Activated naive CD8-positive, alpha-beta T cell treated with anti-CD3 and anti-CD28 coated beads, Interleukin-2, amount 50 U/mL, for 16 hours (primary cell): ENCODE data around the gene GFPT2.

ENCODE experiments used
- DNase-seq: peaks from one replicate; pipeline ENCODE4 v3.0.0-alpha.2; 2020; ENCODE audit warnings: low read depth, low spot score

GFPT2 gene

DNA sequence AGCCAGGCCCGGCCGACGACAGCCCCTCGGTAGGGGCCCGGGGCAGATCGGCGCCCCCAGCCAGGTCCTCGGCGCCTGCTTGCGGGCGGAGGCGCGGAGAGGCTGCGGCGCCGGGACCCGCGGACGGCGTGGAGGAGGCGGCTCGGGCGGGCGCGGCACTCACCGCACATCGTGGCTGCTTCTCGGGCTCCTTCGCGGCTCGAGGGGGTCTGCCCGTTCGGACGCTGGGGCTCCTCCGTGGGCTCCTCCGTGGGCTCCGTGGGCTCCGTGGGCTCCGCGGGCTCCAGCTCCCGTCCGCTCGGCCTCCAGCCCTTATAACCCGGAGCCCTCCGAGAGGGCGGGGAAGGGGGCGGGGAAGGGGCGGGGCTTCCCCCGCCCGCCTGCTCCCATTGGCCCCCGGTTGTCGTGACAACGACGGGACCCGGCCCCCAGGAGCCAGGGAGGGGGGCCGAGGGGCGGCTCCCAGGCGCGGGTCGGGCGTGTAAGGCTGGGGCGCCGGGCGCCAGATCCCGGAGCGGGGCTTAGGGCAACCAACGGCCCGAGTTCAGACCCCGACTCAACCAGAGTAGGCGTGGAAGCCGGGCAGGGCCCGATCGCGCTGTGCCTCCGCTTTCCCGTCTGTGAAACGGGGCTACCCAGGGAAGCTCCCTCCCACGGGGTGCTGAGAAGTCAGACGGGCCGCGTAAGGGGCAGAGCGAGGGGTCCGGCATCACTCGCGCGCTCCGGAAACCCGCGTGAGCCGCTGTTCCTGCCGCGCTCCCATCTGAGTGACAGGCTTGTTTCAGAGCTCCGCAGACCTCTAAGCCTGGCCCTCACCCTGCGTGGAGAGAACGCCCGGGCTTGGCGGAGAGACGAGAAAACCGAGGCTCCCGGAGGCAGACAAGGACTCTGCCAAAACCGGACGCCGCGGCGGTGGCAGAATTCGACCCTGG, at the start of gene GFPT2:
Gene GFPT2 (minus strand): TSS at position 289 of the 932 bp plus-strand sequence. CDS start 119 bp downstream, at position 170.
- peak; percentile 51 for DNase-seq

DNA sequence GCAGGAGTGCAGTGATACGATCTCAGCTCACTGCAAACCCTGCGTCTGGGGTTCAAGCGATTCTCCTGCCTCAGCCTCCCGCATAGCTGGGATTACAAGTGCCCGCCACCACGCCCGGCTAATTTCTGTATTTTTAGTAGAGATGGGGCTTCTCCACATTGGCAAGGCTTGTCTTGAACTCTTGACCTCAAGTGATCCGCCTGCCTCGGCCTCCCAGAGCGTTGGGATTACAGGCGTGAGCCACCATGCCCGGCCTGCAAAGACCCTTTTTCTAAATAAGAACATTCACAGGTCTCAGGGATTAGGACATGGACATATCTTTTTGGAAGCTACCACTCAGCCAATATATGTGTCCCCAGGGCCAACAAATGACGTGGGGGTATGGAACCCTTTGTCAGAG, 49.6 kb upstream of the GFPT2 start:
- no peak for DNase-seq

DNA sequence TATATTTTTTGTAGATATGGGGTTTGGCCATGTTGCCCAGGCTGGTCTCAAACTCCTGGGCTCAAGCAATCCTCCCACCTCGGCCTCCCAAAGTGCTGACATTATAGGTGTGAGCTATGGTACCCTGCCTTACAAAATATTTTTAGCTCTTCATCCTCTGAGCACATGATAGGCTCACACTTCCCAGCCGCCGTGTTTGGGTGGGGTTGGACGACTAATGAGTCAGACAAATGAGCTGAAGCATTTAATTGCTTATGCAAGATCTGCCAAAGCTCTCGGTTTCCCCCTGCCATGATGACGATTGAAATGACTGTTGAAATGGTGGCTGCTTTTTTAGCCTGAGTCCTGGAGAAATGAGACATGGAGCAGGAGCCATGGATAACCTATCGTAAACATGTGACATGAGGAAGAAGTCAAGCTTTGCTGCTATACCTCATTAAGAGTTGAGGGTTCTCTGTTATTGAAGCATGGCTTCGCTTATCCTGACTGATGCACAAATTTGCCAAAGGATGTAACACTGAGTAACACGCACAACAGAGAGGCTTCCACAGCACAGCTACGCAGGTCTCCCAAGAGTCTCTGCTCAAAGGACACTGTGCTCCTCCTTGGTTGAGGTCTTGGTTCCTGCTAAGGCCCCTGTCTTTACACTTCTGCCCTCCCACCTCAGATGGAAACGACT, 48.2 kb upstream of the GFPT2 start:
- DNase-seq: no peak

DNA sequence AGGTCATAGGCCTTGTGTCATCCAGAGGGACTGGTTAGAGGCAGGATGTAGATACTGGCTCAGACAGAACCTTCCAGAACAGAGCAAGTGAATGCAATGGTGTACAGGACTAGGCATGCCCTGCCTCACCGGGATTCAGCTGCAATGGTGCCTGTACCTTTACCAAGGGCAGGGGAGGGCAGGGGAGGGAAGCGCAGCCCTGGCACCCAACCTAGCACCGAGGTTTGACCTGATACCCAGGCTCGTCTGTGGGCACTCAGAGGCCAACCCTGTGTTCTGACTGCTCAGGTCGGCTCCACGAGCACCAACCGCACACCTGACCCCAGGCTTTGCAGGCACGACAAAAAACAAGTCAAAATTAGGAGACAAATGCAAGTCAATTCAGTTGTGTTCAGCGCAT, 47.3 kb upstream of the GFPT2 start:
- DNase-seq: no peak

DNA sequence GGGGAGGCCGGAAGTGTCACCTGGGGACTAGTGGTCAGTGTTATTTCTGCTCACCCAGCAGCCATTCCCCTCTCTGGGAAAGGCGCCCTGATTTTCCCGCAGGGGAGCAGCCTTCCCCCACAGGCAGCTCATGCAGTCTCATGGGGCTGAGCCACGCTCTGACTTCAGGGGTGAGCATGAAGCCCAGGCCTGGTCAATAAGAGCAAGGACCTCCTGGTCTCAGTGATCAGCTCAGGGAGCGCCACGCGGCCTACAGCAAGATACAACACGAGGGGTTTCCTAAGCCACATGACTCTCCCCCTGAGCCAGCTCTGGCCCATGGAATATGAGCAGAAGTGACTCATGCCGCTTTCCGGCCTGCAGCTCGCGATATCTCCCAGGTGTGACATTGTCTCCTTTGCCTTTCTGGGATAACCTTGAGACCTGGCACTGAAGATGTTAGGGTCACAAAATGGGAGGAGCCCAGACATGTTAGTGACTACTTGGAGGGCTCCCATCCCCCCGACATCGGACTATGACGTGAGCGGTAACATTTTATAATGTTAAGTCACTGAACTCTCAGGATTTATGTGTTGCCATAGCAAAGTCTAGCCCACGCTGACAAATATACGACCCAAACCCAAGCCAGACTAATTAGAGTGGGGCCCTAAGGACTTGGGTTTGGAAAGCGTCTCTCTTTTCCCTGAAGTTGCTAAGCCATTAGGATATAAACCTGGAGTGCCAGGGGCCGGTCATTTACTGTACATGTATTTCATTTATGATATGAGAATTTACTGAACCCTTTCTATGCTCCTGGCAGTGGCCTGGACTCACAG, 46.5 kb upstream of the GFPT2 start:
- DNase-seq: no peak

DNA sequence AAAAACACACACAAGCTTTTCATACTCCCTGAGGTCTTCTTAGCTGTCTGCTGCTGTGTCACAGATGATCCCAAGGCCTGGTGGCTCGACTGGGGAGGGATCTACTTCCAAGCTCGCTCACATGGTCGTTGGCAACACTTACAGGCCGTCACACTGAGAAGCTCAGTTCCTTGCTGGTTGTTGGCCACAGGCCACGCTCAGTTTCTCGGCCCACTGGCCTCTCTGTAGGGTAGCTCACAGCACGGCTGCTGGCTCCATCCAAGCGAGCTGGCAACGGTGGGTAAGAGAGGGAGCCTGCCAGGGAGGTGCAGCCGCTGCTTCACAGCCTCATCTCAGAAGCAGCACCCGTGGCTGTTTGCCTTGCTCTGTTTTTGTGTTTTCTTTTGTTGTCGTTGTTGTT, 43.8 kb upstream of the GFPT2 start:
- DNase-seq: no peak

DNA sequence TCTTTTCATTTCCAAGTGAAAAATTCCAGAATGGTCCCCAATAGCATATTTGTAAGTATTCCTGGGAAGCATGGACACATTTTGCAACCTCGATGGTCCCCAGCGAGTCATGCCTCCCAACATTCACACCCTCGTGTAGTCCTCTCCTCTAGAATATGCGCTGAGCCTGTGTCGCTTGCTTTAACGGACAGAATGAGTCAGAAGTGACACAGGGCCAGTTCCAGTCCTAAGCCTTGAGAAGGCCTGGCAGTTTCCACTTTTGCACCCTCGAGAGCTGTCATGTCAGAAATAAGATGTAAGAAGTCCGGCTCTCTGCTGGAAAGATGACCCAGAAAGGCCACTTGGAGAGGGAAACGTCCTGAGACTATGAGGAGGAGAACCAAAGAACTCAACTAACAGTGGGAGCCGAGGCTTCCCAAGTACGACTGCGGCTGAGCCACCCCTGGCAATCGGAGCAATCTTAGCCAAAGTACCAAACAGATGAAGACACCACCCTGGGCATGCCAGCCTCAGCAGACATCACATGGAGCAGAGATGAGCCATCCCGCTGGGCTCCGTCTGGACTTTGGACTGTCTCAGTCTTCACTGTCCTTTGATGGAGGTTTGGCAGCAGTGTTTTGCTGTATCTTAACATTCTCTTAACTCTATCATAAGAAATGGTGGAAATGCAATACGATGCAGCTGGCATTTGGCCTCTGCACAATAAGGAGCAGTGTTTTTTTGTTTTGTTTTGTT, 42.6 kb upstream of the GFPT2 start:
- no peak for DNase-seq

DNA sequence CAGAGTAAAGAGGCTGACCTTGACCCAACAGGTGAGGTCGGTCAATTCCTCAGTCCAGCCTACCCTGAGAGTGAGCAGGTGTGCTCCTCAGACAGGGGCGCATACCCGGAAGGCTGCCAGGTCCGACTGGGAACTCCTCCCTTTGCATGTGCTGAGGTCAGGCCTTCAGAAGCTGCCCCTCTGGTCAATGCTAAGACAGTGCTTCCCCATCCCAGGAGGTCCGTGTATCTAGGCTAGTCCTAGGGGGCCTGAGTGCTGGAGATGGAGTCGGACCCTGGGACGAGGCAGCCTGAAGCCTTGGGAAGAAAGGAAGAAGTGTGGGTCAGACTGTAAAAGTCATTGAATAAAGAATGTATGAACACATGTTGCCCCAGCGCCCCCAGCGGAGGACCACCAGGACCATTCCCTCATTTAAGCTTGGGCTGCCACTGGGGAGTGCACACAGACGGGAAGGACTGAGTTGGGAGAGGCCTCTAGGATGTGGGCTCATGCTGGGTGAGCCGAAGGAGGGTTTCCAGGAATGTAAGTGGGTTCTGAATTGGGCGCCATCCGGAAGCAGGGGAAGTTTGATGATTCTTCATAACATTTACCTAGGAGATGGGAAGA, 41.0 kb upstream of the GFPT2 start:
- DNase-seq: no peak

DNA sequence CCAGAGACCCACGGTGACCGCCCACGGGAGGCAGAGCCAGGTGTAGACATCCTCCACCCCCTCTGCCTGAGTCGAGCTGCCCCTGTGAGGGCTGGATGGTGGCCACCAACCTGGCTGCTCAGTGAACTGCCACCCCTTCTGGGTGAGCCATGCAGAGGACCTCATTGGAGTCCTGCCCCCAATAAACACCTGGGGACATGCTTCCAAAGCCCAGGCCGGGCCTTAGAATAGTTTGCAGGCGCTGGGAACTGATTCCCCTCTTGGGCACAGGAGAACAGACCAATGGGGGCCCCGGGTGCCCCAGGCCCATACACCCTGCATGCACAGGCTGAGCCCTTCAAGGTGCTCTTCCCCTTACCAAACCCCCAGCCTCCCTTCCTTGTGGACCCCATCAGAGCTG, 38.1 kb upstream of the GFPT2 start:
- no peak for DNase-seq

DNA sequence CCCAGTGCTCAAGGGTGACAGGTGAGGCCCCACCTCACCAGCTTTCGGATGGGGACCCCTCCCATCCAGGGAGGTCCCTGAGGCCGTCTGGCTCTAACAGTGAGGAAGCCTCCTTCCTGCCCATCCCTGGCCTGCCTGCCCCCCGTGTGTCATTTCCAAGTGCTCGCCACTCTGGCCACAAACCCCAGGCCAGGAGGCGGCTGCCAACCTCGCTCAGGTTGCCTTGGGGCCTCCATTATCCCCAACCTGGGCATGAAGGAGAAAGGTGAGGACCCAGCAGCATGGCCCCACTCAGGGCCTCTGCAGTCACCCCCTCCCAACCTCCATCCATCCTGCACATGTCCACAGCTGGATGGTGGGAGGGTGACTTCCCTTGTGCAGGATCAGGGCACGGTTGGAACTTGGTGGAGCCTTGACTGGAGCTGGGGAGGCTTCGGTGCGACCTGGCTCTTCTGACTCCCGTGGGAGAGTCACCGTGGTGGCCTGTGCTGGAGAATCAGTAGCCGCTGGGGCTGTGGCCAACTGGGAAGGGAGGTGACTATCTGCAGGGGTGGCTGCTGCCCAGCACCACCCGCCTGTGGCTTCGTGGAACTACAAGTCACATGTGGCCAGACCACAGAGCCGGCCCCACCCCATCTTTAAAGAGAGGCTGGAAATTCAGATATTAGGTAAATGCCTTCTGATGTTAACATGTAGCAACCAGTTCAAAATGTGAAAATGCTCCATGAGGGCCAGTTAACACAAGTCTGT, 37.5 kb upstream of the GFPT2 start:
- no peak for DNase-seq

DNA sequence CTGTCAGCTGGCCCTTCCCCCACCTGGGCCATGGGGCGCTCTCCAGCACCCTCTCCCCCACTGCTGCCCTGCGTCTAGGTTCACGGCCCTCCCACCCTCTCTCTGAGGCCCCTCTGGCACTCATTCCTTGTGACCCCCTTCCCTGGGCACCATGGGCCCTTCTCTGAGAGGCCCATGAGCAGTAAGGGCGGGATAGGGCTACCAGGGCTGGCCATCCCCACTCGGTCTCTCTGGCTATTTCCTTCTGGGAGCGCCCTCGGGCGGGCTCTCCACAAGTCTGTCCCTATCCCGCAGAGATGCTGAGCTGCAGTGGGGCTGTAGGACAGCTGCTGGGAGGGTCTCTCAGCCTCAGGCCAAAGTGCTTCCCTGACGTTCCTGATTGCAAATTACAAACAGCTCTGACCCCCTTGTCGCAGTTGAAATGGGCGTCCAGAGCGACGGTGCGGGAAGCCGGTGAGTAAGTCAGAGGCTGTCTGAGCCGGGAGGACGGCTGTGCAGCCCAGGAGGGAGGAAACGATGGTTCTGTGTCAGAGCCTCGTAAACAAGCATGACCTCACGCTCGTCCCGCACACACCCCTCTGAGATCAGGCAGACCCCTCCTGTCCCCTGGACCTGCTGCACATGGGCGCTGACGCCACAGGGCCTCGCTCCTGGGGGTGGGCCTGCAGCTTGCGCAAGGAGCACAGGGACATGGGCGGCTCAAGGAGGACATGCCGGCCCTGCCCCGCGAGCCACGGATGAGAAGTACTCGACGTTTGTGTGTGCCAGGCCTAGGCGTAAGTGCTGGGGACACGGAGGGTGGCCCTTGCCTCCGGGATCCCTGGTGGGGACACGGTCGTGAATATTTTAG, 36.3 kb upstream of the GFPT2 start:
- DNase-seq: no peak

DNA sequence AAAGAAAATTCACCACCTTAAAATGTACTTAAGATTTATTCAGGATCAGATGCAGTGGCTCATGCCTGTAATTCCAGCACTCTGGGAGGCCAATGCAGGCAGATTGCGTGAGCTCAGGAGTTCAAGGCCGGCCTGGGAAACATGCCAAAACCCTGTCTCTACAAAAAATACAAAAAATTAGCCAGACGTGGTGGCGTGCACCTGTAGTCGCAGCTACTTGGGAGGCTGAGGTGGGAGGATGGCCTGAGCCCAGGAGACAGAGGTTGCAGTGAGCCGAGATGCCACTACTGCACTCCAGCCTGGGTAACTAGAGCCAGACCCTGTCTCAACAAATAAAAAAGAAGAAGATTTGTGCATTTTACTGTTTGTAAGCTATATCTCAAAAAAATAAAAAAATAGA, 34.7 kb upstream of the GFPT2 start:
- no peak for DNase-seq

DNA sequence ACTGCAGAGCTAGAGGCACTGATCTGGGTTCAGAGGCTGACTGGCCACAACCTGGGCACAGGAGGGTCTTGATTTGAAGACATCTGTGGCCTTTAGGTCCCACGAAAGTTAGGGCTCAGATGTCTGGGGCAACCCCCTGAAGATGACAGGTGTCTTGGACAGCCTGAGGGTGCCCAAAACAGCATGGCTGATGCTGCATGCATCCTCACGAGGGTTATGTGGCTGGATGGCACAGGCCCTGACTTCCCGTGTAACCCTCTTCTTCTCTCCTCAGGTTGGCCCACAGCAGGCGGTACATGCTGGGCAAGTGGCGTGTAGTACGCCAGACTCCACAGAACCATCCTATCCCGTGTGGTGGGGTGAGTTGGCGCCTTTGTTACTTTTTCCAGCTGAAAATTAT, 29.8 kb upstream of the GFPT2 start:
- no peak for DNase-seq

DNA sequence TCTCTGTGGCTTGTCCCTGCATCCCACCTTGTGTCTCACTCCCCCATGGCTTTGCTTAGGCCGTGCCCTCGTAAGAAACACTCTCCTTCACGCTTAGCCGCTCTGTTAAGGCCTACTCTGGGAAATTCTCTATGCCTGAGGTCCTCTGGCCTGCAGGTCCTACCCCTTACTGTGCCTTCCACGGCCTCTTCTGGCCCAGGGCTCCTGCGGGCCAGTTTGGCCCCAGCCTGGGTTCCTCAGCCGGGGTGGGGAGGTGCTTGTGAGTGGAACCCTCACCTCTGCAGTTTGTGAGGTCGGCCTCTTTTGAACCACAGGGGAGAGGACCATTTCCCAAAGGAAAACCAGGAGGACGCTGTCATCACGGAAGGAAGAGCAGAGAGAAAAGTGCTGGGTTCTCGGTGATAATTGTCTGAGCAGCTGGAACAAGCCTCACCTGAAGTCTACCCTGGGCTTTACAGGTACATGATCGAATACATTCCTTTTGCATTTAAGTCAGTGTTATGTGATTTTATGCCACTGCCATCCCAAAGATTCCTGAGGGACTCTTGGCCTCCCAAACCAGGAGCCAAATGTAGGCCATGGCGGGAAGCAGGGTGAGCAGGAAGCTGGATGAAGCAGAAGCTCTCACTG, 28.8 kb upstream of the GFPT2 start:
- no peak for DNase-seq

DNA sequence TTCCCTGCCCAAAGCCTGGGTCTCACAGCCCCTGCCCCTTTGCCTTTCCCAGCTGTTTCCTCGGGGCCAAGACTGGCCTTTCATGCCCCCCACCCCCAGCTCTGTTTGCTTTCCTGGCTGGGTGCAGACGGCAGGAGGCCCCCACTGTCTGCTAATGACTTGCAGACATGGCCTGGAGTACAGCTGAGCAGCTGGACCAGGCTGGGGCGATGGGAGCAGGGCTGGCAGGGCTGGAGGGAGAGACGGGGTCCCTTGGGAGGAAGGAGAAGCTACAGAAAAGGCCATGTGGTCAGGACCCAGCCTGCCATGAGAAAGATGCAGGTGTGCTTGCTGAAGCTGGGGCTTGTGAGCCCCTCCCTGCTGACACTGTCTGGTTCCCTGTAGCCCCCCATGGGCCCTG, 28.3 kb upstream of the GFPT2 start:
- no peak for DNase-seq

DNA sequence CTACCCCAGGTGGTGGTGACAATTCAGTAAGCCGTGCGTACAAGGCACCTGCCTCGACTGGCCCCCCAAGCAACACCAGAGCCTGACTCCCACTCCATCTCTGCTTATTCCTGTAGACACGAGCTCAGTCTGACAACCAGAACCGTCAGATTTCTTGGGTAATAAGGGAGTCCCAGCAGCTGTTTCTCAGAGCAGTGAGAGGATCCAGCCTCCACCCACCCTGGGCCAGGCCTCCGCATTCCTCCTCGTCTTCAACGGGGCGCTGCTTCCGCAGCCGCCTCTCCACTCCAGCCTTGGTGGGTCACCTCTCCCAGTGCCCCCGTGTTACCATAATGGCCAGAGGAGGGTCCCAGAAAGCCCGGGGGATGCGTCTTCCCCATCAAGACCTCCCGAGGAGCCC, 27.7 kb upstream of the GFPT2 start:
- no peak for DNase-seq

DNA sequence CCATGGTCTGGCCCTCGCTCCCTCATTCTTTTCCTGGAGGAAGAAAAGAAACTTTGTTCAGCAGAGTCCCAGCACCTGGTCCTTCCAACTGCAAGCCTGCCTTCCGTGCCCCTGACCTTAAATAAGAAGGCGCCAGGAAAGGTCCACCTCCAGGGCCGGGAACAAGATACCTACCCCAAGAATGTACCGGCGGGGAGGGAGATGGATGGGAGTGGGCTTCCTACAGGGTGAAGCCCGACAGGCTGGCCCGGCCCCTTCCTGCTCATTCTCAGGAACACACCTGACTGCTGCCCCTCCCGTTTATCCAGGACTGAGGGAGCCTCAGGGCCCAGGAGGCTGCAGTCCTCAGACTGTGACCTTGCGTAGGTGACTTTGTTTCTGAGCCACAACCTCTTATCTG, 27.3 kb upstream of the GFPT2 start:
- no peak for DNase-seq

DNA sequence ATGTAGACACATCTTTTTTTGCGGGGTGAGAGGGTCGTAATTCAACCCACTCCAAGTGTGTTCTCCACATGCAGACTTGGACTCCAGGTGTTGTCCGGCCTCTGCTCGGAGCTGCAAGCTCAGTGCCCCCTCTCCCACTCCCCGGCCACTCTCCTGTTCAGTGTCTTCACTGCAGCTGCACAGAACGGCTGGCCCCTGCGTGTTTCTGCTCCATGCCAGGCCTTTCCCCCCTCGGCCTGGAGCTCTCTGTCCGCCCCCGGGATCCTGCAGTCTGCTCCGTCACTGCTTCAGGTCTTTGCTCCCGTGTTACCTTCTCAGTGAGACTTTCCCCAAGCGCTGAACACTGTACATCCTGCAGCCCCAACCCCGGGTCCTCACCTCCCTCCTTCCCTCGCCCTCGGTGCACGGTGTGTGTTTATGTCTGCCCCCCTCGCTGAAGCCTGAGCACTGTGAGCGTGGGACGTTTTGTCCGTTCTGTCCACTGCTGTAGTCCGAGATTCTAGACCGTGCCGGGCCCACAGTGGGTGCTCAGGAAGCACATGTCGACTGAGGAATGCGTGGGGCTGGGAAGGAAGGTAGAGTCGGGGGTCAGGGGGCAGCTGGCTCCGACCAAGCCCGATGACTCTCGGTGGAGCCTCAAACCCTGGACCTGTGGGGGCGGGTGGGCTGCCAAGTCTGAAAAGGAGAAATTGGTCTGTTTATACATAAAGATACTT, 26.4 kb upstream of the GFPT2 start:
- no peak for DNase-seq
